Rectal smooth muscle tissue (tissue), 1 donor: ENCODE measurements around the gene ATP23.

Experiments
- H3K27ac ChIP-seq: one replicate; pipeline ENCODE4 v1.7.0; 2013; ENCODE audit warnings: low read depth, low read length, inconsistent platforms
- H3K27me3 ChIP-seq: one replicate; pipeline ENCODE4 v1.7.0; 2013; ENCODE audit warnings: low read length; ENCODE audit not compliant: control insufficient read depth, insufficient read depth
- H3K36me3 ChIP-seq: one replicate; pipeline ENCODE4 v1.7.0; 2013; ENCODE audit warnings: low read length; ENCODE audit not compliant: control insufficient read depth, insufficient read depth
- H3K4me1 ChIP-seq: one replicate; pipeline ENCODE4 v1.7.0; 2013; ENCODE audit warnings: low read length; ENCODE audit not compliant: control insufficient read depth, insufficient read depth
- H3K4me3 ChIP-seq: one replicate; pipeline ENCODE4 v1.7.0; 2013; ENCODE audit warnings: low read length
- H3K9ac ChIP-seq: one replicate; pipeline ENCODE4 v1.7.0; 2013; ENCODE audit warnings: low read length

The ATP23 gene

GRCh38 chr12:57929092-57929830 lies 12.1 kb upstream of the ATP23 start:
- Histone ChIP-seq H3K4me3 (no peak overlapping the region), H3K27ac (no peak overlapping the region), H3K36me3 (no peaks in the 10 kb centered on the region), H3K4me1 (no peaks in the 10 kb centered on the region), H3K9ac (no peak overlapping the region), H3K27me3 (no peaks in the 10 kb centered on the region)

GRCh38 chr12:57934819-57935218 lies 6.5 kb upstream of the ATP23 start:
- Histone ChIP-seq H3K27ac (no peak overlapping the region), H3K27me3 (no peaks in the 10 kb centered on the region), H3K4me3 (no peak overlapping the region)

GRCh38 chr12:57935331-57935730 lies 6.0 kb upstream of the ATP23 start:
- H3K4me1 ChIP-seq = peaks cover 8% of the 10 kb centered on the region
- no peaks in the 10 kb centered on the region for H3K27me3 ChIP-seq
- H3K36me3 ChIP-seq = no peaks in the 10 kb centered on the region
- no peak overlapping the region for H3K27ac ChIP-seq
- no peak overlapping the region for H3K9ac ChIP-seq
- peak overlapping the region; percentile 78 for H3K4me3 ChIP-seq

More at GRCh38 chr12:57934819-57935218, 6.5 kb upstream of the ATP23 start:
- Histone ChIP-seq H3K9ac (no peak overlapping the region), H3K36me3 (no peaks in the 10 kb centered on the region), H3K4me1 (peaks cover 8% of the 10 kb centered on the region)

- H3K36me3 ChIP-seq = no peaks in the 10 kb centered on the region
- H3K4me1 ChIP-seq = peaks cover 12% of the 10 kb centered on the region
- H3K27me3 ChIP-seq = no peaks in the 10 kb centered on the region
- peak overlapping the region; percentile 62 for H3K27ac ChIP-seq
- H3K4me3 ChIP-seq = peak overlapping the region; percentile 78
- H3K9ac ChIP-seq = peak overlapping the region; percentile 38
Measured at GRCh38 chr12:57935839-57936512, 5.4 kb upstream of the ATP23 start.

GRCh38 chr12:57936513-57936883 lies 4.9 kb upstream of the ATP23 start:
- Histone ChIP-seq H3K36me3 (no peaks in the 10 kb centered on the region), H3K9ac (no peak overlapping the region), H3K27me3 (no peaks in the 10 kb centered on the region), H3K27ac (no peak overlapping the region), H3K4me3 (peak overlapping the region; percentile 78), H3K4me1 (peaks cover 12% of the 10 kb centered on the region)

GRCh38 chr12:57939291-57939690 lies 2.1 kb upstream of the ATP23 start:
- no peaks in the 10 kb centered on the region for H3K27me3 ChIP-seq
- H3K27ac ChIP-seq = no peak overlapping the region
- peaks cover 17% of the 10 kb centered on the region for H3K4me1 ChIP-seq
- H3K36me3 ChIP-seq = no peaks in the 10 kb centered on the region
- no peak overlapping the region for H3K4me3 ChIP-seq
- no peak overlapping the region for H3K9ac ChIP-seq

- H3K4me3 ChIP-seq = peak overlapping the region; percentile 66
Measured at GRCh38 chr12:57940052-57940914, 1.1 kb upstream of the ATP23 start.

GRCh38 chr12:57940915-57941164 lies 527 bp upstream of the ATP23 start:
- Histone ChIP-seq H3K4me3 (peak overlapping the region; percentile 66), H3K4me1 (peaks cover 12% of the 10 kb centered on the region), H3K27me3 (no peaks in the 10 kb centered on the region), H3K27ac (peak overlapping the region; percentile 70), H3K36me3 (no peaks in the 10 kb centered on the region), H3K9ac (peak overlapping the region; percentile 53)

More at GRCh38 chr12:57940052-57940914, 1.1 kb upstream of the ATP23 start:
- H3K4me1 ChIP-seq = peaks cover 15% of the 10 kb centered on the region
- H3K36me3 ChIP-seq = no peaks in the 10 kb centered on the region
- no peaks in the 10 kb centered on the region for H3K27me3 ChIP-seq
- H3K27ac ChIP-seq = peak overlapping the region; percentile 70
- H3K9ac ChIP-seq = peak overlapping the region; percentile 53

- Histone ChIP-seq H3K4me1 (peaks cover 9% of the 10 kb centered on the region), H3K4me3 (no peak overlapping the region), H3K27me3 (no peaks in the 10 kb centered on the region), H3K36me3 (no peaks in the 10 kb centered on the region), H3K27ac (no peak overlapping the region), H3K9ac (no peak overlapping the region)
Measured at GRCh38 chr12:57943438-57944080, 2.2 kb downstream of the ATP23 start.

GRCh38 chr12:57944313-57945023 lies 3.1 kb downstream of the ATP23 start:
- H3K4me3 ChIP-seq = no peak overlapping the region
- H3K4me1 ChIP-seq = peaks cover 9% of the 10 kb centered on the region
- H3K9ac ChIP-seq = no peak overlapping the region
- H3K27me3 ChIP-seq = no peaks in the 10 kb centered on the region
- H3K27ac ChIP-seq = no peak overlapping the region
- H3K36me3 ChIP-seq = no peaks in the 10 kb centered on the region

GRCh38 chr12:57952766-57953165 lies 11.4 kb downstream of the ATP23 start:
- Histone ChIP-seq H3K4me1 (no peaks in the 10 kb centered on the region), H3K4me3 (no peak overlapping the region), H3K27me3 (no peaks in the 10 kb centered on the region), H3K9ac (no peak overlapping the region), H3K27ac (no peak overlapping the region), H3K36me3 (peaks cover 11% of the 10 kb centered on the region)

GRCh38 chr12:57954768-57955167 lies 13.4 kb downstream of the ATP23 start:
- no peaks in the 10 kb centered on the region for H3K27me3 ChIP-seq
- H3K27ac ChIP-seq = no peak overlapping the region
- no peaks in the 10 kb centered on the region for H3K4me1 ChIP-seq
- peaks cover 18% of the 10 kb centered on the region for H3K36me3 ChIP-seq
- H3K4me3 ChIP-seq = no peak overlapping the region
- H3K9ac ChIP-seq = no peak overlapping the region
